Activated CD4-positive, alpha-beta memory T cell treated with anti-CD3 and anti-CD28 coated beads for 36 hours (primary cell): ENCODE results near the gene RPUSD3. TPM values are rescaled to one million over a fixed set of nuclear protein-coding genes. Genes with fewer than 3 reads are reported as not detected.
"Not testable (repeated sequence)": the region's sequence is repeated elsewhere in the genome, so short reads cannot be mapped to it uniquely, and the experiment has no call there.

ENCODE experiments used
- CTCF ChIA-PET: fragments of 350-600 bp; sonication (Branson Sonifier 250); formaldehyde crosslinking; loops from one replicate; lab custom pipeline; 2021; ENCODE audit warnings: antibody characterized with exemption, inconsistent platforms; lab: Charles Lee
- POLR2A ChIA-PET: fragments of 350-600 bp; sonication (Branson Sonifier 250); formaldehyde crosslinking; loops from one replicate; lab custom pipeline; 2021; ENCODE audit warnings: antibody characterized with exemption; lab: Charles Lee
- DNase-seq: peaks from one replicate; pipeline ENCODE4 v3.0.0-alpha.2; 2020
- H3K27ac Mint-ChIP-seq: one replicate; pipeline ENCODE4 v1.8.0; 2021; ENCODE audit warnings: mixed read lengths
- H3K27me3 Mint-ChIP-seq: one replicate; pipeline ENCODE4 v1.8.0; 2021; ENCODE audit warnings: mixed read lengths
- H3K36me3 Mint-ChIP-seq: one replicate; pipeline ENCODE4 v1.8.0; 2021; ENCODE audit warnings: mixed read lengths
- H3K4me1 Mint-ChIP-seq: one replicate; pipeline ENCODE4 v1.8.0; 2021; ENCODE audit warnings: low read depth, mixed read lengths
- H3K4me3 Mint-ChIP-seq: one replicate; pipeline ENCODE4 v1.8.0; 2021; ENCODE audit warnings: mild to moderate bottlenecking, mixed read lengths
- H3K9me3 Mint-ChIP-seq: one replicate; pipeline ENCODE4 v1.8.0; 2021; ENCODE audit warnings: mixed read lengths
- intact Hi-C: fragments of 100-400 bp; cut with micrococcal nuclease; formaldehyde crosslinking; loops from one replicate; pipeline ENCODE4 v1.15.1; 2023
- total RNA-seq, 2 experiments: library from RNA; stranded (reverse); gene quantifications; one replicate each; pipeline ENCODE4 v1.2.3, GENCODE V29; 2021

The RPUSD3 gene
- total RNA-seq, 2 experiments from 2014 or later, result 79.0 to 80.8 TPM

- peaks cover 10% of the 10 kb centered on the region for H3K27me3 Mint-ChIP-seq
- no peak overlapping the region for H3K4me3 Mint-ChIP-seq
- no peak for DNase-seq
- peaks cover 3% of the 10 kb centered on the region for H3K4me1 Mint-ChIP-seq
- ChIA-PET POLR2A (no interaction called here), CTCF (no interaction called here)
- no peak overlapping the region for H3K27ac Mint-ChIP-seq
- no peaks in the 10 kb centered on the region for H3K36me3 Mint-ChIP-seq
- intact Hi-C loops, result no loop called here
- H3K9me3 Mint-ChIP-seq, result no peaks in the 10 kb centered on the region
These were observed 20.6 kb upstream of the RPUSD3 start for GRCh38 chr3:9864200-9864927.

GRCh38 chr3:9863058-9863772 lies 19.4 kb upstream of the RPUSD3 start:
- intact Hi-C loops, result no loop called here
- H3K27ac Mint-ChIP-seq, result no peak overlapping the region
- ChIA-PET POLR2A (no interaction called here), CTCF (interaction anchor here (0.9 kb wide), 1 partner anchor 15 kb away, joined by 3 read pairs; no protein-coding TSS in a partner anchor)
- DNase-seq, result no peak
- no peak overlapping the region for H3K4me3 Mint-ChIP-seq
- H3K4me1 Mint-ChIP-seq, result peaks cover 3% of the 10 kb centered on the region
- peaks cover 10% of the 10 kb centered on the region for H3K27me3 Mint-ChIP-seq
- no peaks in the 10 kb centered on the region for H3K9me3 Mint-ChIP-seq
- H3K36me3 Mint-ChIP-seq, result no peaks in the 10 kb centered on the region

GRCh38 chr3:9862391-9863057 lies 18.7 kb upstream of the RPUSD3 start:
- DNase-seq, result peak; percentile 46
- no peak overlapping the region for H3K27ac Mint-ChIP-seq
- intact Hi-C loops, result no loop called here
- H3K9me3 Mint-ChIP-seq, result no peaks in the 10 kb centered on the region
- peaks cover 10% of the 10 kb centered on the region for H3K27me3 Mint-ChIP-seq
- ChIA-PET POLR2A (no interaction called here), CTCF (interaction anchor here (0.9 kb wide), 1 partner anchor 14 kb away, joined by 3 read pairs; no protein-coding TSS in a partner anchor)
- H3K36me3 Mint-ChIP-seq, result no peaks in the 10 kb centered on the region
- H3K4me1 Mint-ChIP-seq, result peaks cover 3% of the 10 kb centered on the region
- no peak overlapping the region for H3K4me3 Mint-ChIP-seq

GRCh38 chr3:9861626-9862130 lies 17.9 kb upstream of the RPUSD3 start:
- intact Hi-C loops, result no loop called here
- Mint-ChIP-seq H3K36me3 (no peaks in the 10 kb centered on the region), H3K4me3 (no peak overlapping the region), H3K27ac (no peak overlapping the region), H3K9me3 (no peaks in the 10 kb centered on the region), H3K27me3 (peaks cover 10% of the 10 kb centered on the region), H3K4me1 (peaks cover 3% of the 10 kb centered on the region)
- no peak for DNase-seq
- POLR2A ChIA-PET, result no interaction called here
- CTCF ChIA-PET, result no interaction called here

GRCh38 chr3:9861201-9861600 lies 17.4 kb upstream of the RPUSD3 start:
- ChIA-PET CTCF (no interaction called here), POLR2A (no interaction called here)
- H3K4me3 Mint-ChIP-seq, result no peak overlapping the region
- no peaks in the 10 kb centered on the region for H3K9me3 Mint-ChIP-seq
- no peak overlapping the region for H3K27ac Mint-ChIP-seq
- intact Hi-C loops, result no loop called here
- H3K36me3 Mint-ChIP-seq, result no peaks in the 10 kb centered on the region
- H3K27me3 Mint-ChIP-seq, result peaks cover 10% of the 10 kb centered on the region
- H3K4me1 Mint-ChIP-seq, result peaks cover 3% of the 10 kb centered on the region
- DNase-seq, result no peak

GRCh38 chr3:9859530-9860025 lies 15.8 kb upstream of the RPUSD3 start:
- DNase-seq, result no peak
- CTCF ChIA-PET, result interaction anchor here (1.7 kb wide), 1 partner anchor 86 kb away, joined by 3 read pairs; no protein-coding TSS in a partner anchor
- Mint-ChIP-seq H3K27ac (no peak overlapping the region), H3K9me3 (no peaks in the 10 kb centered on the region), H3K4me1 (peaks cover 3% of the 10 kb centered on the region), H3K4me3 (no peak overlapping the region), H3K27me3 (peaks cover 10% of the 10 kb centered on the region), H3K36me3 (no peaks in the 10 kb centered on the region)
- intact Hi-C loops, result no loop called here
- POLR2A ChIA-PET, result no interaction called here

GRCh38 chr3:9855594-9855993 lies 11.8 kb upstream of the RPUSD3 start:
- POLR2A ChIA-PET, result no interaction called here
- Mint-ChIP-seq H3K27ac (no peak overlapping the region), H3K27me3 (peaks cover 3% of the 10 kb centered on the region), H3K4me1 (peaks cover 10% of the 10 kb centered on the region), H3K4me3 (no peak overlapping the region), H3K36me3 (no peaks in the 10 kb centered on the region), H3K9me3 (no peaks in the 10 kb centered on the region)
- CTCF ChIA-PET, result no interaction called here
- no peak for DNase-seq
- intact Hi-C loops, result no loop called here

- intact Hi-C loops, CTCF ChIA-PET, DNase-seq, H3K36me3 Mint-ChIP-seq, H3K27me3 Mint-ChIP-seq, H3K9me3 Mint-ChIP-seq, H3K4me3 Mint-ChIP-seq, POLR2A ChIA-PET, H3K4me1 Mint-ChIP-seq, H3K27ac Mint-ChIP-seq: not testable (repeated sequence)
These were observed 10.6 kb upstream of the RPUSD3 start for GRCh38 chr3:9854291-9854940.

GRCh38 chr3:9852528-9852927 lies 8.7 kb upstream of the RPUSD3 start:
- H3K36me3 Mint-ChIP-seq, result no peaks in the 10 kb centered on the region
- H3K4me1 Mint-ChIP-seq, result peaks cover 13% of the 10 kb centered on the region
- H3K27ac Mint-ChIP-seq, result no peak overlapping the region
- no peak for DNase-seq
- H3K27me3 Mint-ChIP-seq, result peaks cover 3% of the 10 kb centered on the region
- POLR2A ChIA-PET, result interaction anchor here (0.7 kb wide), 1 partner anchor 81 kb away, joined by 3 read pairs; the partner anchor contains the start of gene CRELD1
- H3K4me3 Mint-ChIP-seq, result no peak overlapping the region
- intact Hi-C loops, result no loop called here
- CTCF ChIA-PET, result interaction anchor here (0.6 to 0.8 kb wide), 2 partner anchors 73 to 80 kb away, joined by 3 to 6 read pairs; no protein-coding TSS in a partner anchor
- no peaks in the 10 kb centered on the region for H3K9me3 Mint-ChIP-seq

- POLR2A ChIA-PET, H3K27ac Mint-ChIP-seq, H3K27me3 Mint-ChIP-seq, H3K4me3 Mint-ChIP-seq, DNase-seq, H3K9me3 Mint-ChIP-seq, H3K36me3 Mint-ChIP-seq, intact Hi-C loops, CTCF ChIA-PET: not testable (repeated sequence)
- peaks cover 13% of the 10 kb centered on the region for H3K4me1 Mint-ChIP-seq
These were observed 8.1 kb upstream of the RPUSD3 start for GRCh38 chr3:9851926-9852325.

GRCh38 chr3:9851383-9851782 lies 7.6 kb upstream of the RPUSD3 start:
- H3K36me3 Mint-ChIP-seq, H3K27me3 Mint-ChIP-seq, CTCF ChIA-PET, intact Hi-C loops, DNase-seq, H3K27ac Mint-ChIP-seq, H3K9me3 Mint-ChIP-seq, H3K4me3 Mint-ChIP-seq, POLR2A ChIA-PET: not testable (repeated sequence)
- peaks cover 13% of the 10 kb centered on the region for H3K4me1 Mint-ChIP-seq
